Tibial artery (tissue), 4 donors: ENCODE data around the gene SLC6A13.

ENCODE experiments used
- DNase-seq, 2 donors: peaks; one replicate each; pipeline ENCODE4 v3.0.0-alpha.2; 2019
- H3K27ac ChIP-seq, 2 donors: fragments of 200-600 bp; sonication (generic) in 1 of 2; 1 replicate in 1 of 2; 2 replicates in 1 of 2; pipeline ENCODE4 v1.5.1; 2018 to 2019; ENCODE audit warnings: mild to moderate bottlenecking in 1 of 2
- H3K27me3 ChIP-seq, 2 donors: fragments of 200-600 bp; sonication (generic) in 1 of 2; one replicate each; pipeline versions ENCODE4 v1.5.1 to v1.6.0; 2016 to 2019
- H3K36me3 ChIP-seq, 3 donors: fragments of 200-600 bp; sonication (generic) in 2 of 3; one replicate each; pipeline ENCODE4 v1.5.1; 2016 to 2019; ENCODE audit warnings: mild to moderate bottlenecking in 2 of 3
- H3K4me1 ChIP-seq, 4 donors: fragments of 200-600 bp; sonication (generic) in 2 of 4; 1 replicate in 3 of 4; 2 replicates in 1 of 4; pipeline ENCODE4 v1.5.1; 2016 to 2019
- H3K4me3 ChIP-seq, 2 donors: fragments of 200-600 bp; sonication (generic) in 1 of 2; 1 replicate in 1 of 2; 2 replicates in 1 of 2; pipeline ENCODE4 v1.5.1; 2018 to 2019; ENCODE audit warnings: mild to moderate bottlenecking in 2 of 2
- H3K9me3 ChIP-seq, 3 donors: fragments of 200-600 bp; sonication (generic) in 1 of 3; one replicate each; pipeline ENCODE4 v1.5.1; 2016 to 2019
- intact Hi-C: fragments of 100-400 bp; cut with DNase I; formaldehyde crosslinking; loops from one replicate; pipeline ENCODE4 v1.15.0; 2023; ENCODE audit warnings: low total_unique reads
- TF ChIP-seq, protein P1 (sequence below), 2 experiments: fragments of 200-600 bp in 1 of 2; fragments of 450-650 bp in 1 of 2; IDR thresholded peaks; one replicate each; pipeline ENCODE4 v1.5.1; 2017 to 2019; ENCODE audit warnings: antibody characterized with exemption in 2 of 2, mild to moderate bottlenecking in 1 of 2, moderate library complexity in 1 of 2

The SLC6A13 gene

DNA sequence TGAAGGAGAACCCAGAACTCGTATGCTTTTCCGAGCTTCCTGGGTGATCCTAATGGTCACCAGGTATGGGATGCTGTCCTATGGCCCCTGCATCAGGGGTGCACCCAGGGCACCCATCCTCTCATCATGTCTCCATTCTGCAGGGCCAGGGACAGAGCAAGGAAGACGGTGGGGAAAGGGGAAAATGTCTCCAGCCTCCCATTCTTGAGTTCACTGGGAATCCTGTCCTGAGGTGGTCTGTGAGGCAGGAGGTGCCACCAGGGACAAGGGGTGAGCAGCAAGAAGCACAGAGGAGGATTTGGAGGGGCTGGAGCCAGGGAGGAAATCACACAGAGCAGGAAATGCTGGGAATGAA is 33.8 kb downstream of the SLC6A13 start:
- H3K36me3 ChIP-seq: no peaks in the 10 kb centered on the region
- DNase-seq: peak in 1 of 2 donors; percentile 1
- H3K4me1 ChIP-seq: no peaks in the 10 kb centered on the region
- no peak overlapping the region for H3K4me3 ChIP-seq
- H3K27ac ChIP-seq: no peak overlapping the region
- H3K9me3 ChIP-seq: no peaks in the 10 kb centered on the region
- intact Hi-C loops: no loop called here
- TF ChIP-seq, protein P1, sequence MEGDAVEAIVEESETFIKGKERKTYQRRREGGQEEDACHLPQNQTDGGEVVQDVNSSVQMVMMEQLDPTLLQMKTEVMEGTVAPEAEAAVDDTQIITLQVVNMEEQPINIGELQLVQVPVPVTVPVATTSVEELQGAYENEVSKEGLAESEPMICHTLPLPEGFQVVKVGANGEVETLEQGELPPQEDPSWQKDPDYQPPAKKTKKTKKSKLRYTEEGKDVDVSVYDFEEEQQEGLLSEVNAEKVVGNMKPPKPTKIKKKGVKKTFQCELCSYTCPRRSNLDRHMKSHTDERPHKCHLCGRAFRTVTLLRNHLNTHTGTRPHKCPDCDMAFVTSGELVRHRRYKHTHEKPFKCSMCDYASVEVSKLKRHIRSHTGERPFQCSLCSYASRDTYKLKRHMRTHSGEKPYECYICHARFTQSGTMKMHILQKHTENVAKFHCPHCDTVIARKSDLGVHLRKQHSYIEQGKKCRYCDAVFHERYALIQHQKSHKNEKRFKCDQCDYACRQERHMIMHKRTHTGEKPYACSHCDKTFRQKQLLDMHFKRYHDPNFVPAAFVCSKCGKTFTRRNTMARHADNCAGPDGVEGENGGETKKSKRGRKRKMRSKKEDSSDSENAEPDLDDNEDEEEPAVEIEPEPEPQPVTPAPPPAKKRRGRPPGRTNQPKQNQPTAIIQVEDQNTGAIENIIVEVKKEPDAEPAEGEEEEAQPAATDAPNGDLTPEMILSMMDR (IDR thresholded peaks at IDR 0.05): no peak
- H3K27me3 ChIP-seq: peaks cover 0 to 14% of the 10 kb centered on the region in 2 donors

DNA sequence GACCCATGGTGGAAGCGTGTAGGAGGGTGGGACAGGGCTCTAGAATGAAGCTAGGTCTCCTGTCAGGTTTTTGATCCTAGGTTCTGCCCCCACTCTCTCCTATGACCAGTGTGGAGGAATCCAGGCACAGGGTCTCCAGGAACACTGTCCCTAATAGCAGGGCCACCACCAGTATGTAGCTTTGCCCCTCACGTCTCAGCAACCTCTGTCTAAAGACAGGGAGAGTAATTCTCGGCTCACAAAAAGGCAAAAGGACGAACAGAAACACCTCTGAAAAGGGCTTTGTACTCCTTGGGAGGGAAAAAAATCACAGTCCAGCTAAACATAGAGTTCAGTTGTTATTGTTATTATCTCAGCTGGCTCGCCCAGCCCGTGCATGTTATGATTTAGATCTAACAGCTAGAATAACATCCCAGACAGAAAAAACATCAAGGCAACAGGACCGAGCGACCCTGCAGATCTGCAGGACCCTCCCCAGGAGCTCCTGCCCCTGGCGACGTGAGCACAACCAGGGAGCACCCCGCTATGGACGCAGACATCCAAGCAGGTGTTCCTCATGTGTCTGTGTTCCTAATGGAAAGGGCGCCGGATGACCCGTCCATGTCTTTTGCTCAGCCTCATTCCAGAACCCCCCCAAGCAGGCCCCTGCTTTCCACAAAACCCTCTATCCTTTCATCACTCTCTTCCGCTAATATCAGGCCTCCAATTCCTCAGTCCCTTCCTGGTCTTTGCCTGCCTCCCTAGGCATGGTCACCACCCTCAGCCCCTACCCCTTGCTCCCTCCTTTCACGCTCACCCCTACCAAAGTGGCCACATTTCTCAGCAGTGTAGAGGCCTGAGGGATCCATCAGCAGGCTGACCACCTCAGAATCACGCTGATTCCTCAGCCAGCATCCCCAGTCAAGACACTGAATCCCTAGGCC is 34.5 kb downstream of the SLC6A13 start:
- H3K27ac ChIP-seq: no peak overlapping the region
- no peaks in the 10 kb centered on the region for H3K36me3 ChIP-seq
- H3K27me3 ChIP-seq: peaks cover 0 to 13% of the 10 kb centered on the region in 2 donors
- DNase-seq: peak in 1 of 2 donors; percentile 17
- H3K4me1 ChIP-seq: no peaks in the 10 kb centered on the region
- H3K9me3 ChIP-seq: no peaks in the 10 kb centered on the region
- H3K4me3 ChIP-seq: no peak overlapping the region
- intact Hi-C loops: no loop called here
- TF ChIP-seq, protein P1 (IDR thresholded peaks at IDR 0.05): no peak

DNA sequence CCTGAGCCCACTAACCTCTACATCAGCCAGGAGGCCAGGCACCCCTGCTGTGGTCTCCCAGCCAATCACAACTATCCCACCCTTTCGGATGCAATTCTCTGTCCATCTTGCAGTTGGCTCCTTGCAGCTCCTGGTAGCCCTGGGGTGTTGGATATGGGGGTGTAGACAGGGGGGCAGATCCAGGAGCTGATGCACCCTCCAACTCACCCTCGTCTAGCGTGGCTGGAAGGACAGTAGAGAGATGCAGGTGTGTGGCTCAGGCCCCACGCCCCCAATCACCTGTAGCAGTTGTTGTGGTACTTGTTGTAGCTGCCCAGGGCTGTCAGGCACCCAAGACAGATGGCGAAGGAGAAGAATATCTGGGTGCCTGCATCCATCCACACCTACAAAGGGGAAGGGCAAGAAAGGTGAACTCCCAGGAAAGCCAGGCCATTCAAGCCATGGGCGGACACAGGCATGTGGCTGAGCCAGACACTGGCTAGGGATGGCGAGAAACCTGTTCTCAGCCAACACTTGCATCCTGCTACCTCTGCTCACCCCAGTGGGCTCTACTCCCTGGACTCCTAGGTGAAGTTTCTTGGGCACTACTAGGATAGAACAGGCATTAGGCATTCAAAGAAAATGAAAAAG is 35.2 kb downstream of the SLC6A13 start:
- Histone ChIP-seq H3K27ac (no peak overlapping the region), H3K9me3 (no peaks in the 10 kb centered on the region), H3K4me1 (no peaks in the 10 kb centered on the region), H3K36me3 (no peaks in the 10 kb centered on the region), H3K27me3 (peaks cover 0 to 12% of the 10 kb centered on the region in 2 donors), H3K4me3 (no peak overlapping the region)
- TF ChIP-seq, protein P1 (IDR thresholded peaks at IDR 0.05): no peak
- intact Hi-C loops: no loop called here
- no peak for DNase-seq

DNA sequence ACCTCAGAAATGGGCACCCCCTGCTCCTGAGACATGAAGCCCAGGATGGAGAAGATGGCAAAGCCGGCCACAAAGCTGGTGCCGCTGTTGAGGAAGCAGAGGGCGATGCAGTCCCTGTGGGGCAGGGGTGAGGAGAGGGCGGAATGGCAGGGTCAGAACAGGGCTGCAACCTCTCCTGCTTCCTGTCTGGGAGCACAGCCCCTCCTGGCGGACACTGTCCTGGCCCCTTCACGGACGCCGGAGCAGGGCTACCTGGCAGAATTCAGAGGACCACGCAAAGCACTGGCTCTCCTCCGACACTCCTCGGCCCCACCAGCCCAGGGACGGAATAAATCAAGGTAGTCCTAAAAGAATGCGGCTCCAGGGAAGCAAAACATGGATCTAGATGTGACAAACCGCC is 36.2 kb downstream of the SLC6A13 start:
- intact Hi-C loops: no loop called here
- H3K9me3 ChIP-seq: no peaks in the 10 kb centered on the region
- H3K4me1 ChIP-seq: no peaks in the 10 kb centered on the region
- H3K36me3 ChIP-seq: no peaks in the 10 kb centered on the region
- H3K27me3 ChIP-seq: peaks cover 0 to 13% of the 10 kb centered on the region in 2 donors
- H3K4me3 ChIP-seq: no peak overlapping the region
- TF ChIP-seq, protein P1 (IDR thresholded peaks at IDR 0.05): no peak
- H3K27ac ChIP-seq: no peak overlapping the region
- DNase-seq: peak in 1 of 2 donors; percentile 45

DNA sequence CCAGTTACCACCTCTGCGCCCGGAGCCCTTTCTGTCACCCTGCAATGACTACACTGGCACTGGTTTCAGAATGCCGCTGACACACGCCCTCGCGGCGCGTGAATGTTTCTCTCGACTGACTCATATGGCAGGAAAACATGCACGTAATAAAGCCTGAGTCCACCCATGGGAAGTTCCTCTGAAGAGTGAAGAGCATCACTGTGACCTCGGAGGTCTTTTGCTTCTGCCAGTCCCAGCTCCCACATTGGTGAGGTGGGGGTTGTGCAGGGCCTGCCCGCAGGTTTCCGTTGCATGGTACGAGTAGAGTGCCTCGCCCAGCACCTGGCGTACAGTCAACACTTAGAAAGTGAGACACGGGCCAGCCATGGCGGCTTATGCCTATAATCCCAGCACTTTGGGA is 37.6 kb downstream of the SLC6A13 start:
- peaks cover 0 to 2% (median 0%) of the 10 kb centered on the region in 4 donors for H3K4me1 ChIP-seq
- no peaks in the 10 kb centered on the region for H3K9me3 ChIP-seq
- H3K36me3 ChIP-seq: no peaks in the 10 kb centered on the region
- H3K27ac ChIP-seq: no peak overlapping the region
- no peak overlapping the region for H3K4me3 ChIP-seq
- H3K27me3 ChIP-seq: peaks cover 0 to 25% of the 10 kb centered on the region in 2 donors
- intact Hi-C loops: no loop called here
- TF ChIP-seq, protein P1 (IDR thresholded peaks at IDR 0.05): no peak
- peak; percentile 12 to 39 for DNase-seq
